NCI-H1048 (cell line): Measurements from ENCODE around the gene TMEM253.
A peak's percentile ranks its signal among the peaks of the same experiment; 100 is the strongest.

Source experiments
- DNase-seq: peaks from one replicate; lab custom pipeline; 2025; lab: John Stamatoyannopoulos, UW

Gene TMEM253

DNA sequence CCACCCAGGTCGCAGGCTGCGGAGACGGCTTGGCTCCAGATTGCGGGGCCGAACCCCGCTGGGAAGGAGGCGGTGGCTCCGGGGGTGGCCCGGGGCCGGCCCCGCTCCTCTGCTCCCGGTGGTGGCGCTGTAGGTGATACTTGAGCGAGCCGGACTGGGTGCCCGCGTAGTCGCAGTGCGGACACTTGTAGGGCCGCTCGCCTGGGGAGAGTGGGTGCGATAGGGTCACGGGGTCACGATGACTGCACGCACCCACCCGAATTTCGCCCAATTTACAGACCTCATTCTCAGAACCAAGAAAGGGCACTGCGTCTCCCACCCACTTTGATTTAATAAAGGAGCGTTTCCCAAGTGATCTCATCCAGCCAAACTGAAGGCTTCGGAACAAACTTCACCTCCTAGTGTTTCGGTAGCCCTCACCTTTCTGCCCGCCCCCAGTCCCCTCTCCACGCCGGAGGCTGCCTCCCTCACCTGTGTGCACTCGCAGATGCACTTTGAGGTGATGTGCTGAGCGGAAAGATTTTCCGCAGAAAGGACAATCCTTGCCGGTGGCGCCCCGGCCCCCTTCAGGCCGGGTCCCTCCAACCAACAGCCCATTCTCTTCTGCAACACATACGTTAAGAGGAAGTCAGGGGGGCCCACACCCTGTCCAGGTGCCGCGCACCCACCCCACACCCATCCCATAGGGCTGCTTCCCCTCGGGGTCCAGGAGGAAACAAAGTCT lies 9.8 kb upstream of the TMEM253 start:
- no peak for DNase-seq

DNA sequence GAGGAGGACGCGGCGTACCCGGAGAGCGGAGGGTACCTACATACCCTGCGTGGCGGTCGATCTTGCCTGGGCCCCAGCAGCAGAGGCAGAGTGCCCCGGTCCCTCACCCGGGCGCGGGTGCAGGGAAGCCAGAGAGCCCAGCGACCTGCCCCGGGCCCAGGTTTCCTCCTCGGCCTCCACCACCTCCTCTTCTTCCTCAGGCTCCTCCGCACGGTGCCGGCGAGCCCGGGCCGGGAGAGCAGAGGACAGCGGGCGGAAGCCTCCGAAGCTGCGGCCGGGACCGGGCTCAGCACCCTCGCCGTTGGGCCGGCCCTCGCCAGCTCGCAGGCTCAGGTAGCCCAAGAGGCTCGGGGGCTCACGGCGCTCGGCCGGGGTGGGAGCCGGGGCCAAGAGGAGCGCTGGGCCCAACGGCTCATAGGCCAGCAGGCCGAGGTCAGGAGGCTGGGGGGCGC lies 9.0 kb upstream of the TMEM253 start:
- no peak for DNase-seq

DNA sequence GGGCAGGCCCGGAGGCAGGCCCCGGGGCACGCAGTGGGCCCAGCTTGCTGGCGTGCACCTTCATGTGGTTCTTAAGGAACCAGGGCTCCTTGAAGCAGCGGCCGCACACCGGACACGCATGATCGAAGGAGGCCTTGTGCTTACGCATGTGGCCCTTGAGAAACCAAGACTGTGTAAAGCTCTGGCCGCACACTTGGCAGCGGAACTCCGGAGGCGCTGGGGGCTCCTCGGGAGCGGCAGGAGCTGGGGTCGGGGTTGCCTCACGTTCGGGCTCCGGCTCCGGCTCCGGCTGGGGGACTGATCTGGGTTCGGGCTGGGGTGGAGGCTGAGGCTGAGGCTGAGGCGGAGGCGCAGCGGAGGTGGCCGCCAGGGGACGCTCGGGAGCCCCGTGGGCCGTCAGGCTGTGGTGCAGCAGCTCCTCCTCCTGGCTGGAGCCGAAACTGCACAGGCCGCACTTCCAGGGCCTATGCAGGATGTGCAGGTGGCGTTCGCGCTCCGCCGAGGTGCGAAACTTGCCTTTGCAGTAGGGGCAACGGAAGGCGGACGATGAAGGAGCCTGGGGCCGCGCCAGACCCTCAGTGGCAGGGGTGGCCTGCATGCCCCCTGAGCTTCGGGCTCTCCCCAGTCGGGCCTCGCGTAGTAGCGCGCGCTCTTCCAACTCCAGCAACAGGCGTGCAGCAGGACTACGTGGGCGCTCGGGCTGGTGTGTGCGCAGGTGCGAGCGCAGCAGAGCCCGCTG lies 8.4 kb upstream of the TMEM253 start:
- peak; percentile 51 for DNase-seq

DNA sequence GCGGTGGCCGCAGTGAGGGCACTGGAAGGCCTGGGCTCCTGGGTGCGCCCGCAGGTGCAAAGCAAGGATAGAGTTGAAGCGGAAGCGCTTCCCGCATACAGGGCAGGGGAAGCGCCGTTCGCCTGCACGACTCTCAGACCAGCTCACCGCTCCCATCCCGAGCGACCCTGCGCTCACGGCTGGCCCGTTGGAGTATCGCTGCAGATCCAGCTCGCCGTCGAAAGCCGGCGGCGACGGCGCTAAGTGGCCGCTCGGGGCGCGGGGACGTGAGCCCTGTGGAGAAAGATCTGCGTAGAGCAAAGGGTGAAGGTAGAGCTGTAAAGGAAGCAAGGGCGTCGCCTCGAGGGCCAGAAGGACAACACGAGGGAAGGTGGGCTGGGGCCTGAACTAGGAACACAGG lies 7.8 kb upstream of the TMEM253 start:
- no peak for DNase-seq

DNA sequence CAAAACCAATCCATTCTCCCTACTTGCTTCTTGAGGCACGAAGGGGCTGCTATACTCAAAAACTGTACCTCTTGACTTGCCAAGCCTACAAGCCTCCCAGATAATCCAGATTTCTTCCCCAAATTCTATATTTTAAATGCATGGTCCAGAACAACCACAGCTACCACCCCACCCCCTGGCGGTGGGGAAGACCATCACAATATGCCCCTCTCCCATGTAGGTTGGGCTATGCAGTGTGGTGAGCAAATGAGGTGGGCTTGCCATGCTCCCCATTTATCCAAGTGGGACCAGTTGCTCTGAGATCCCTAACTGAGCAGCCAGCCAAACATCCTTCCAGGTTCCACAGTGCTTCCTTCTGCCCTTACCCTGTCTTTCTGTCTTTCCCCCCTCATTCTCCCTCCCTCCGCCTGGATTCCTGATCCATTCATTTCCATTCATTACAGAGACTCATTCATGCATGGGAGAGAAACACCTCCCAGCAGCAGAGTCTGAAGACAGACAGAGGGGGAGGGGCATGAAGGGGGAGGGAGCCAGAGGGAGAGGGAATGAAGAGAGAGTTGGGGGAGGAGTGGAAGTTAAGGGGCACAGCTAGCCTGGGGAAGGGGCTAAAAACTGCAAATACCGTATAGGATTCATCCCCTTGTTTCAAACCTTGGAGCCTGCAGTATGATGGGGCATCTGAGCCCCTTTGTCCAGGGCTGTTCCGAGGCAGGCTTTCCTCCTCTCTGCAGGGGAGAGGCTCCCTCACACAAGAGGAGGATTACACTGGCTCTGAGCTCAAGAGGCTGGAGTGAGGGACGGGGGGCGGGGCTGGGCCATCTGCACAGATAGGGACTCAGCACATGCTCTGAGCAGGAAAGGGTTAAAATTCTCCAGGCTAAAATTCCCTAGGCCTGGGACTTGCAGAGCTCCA lies 6.8 kb upstream of the TMEM253 start:
- DNase-seq, result no peak

DNA sequence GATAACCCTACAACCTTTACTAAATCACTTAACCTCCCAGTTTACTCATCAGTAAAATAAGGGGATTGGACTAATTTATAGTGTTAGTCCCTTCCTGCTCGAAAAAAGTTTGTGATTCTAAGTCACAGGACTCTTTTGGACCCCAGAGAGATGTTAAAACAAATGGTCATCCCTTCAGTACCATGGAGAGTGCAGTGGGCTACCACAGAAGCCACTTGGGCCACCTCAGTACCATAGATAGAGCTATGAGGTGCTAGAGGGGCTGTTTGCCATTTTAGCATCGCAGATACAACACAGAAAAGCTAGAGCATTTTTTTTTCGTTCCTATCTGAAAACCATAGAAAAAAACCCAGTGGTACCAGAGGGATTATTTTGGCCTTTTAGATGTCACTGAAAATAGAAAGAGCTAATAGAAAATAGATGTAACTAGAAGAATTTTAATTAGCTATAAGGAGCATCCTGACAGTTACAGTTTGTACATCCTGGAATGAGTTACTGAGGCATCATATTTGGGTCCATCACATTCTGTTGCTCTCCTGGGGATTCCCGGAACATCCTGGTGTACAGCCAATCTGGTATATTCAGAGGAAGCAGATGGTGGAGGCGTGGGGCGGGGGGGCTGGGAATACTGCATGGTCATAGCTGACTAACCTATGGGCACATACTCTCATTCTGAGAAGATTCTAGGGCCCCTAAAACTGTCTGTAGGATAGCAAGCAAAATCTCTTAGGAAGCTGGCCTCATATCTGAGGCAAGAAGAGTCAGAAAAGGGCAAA lies 5.2 kb upstream of the TMEM253 start:
- no peak for DNase-seq

DNA sequence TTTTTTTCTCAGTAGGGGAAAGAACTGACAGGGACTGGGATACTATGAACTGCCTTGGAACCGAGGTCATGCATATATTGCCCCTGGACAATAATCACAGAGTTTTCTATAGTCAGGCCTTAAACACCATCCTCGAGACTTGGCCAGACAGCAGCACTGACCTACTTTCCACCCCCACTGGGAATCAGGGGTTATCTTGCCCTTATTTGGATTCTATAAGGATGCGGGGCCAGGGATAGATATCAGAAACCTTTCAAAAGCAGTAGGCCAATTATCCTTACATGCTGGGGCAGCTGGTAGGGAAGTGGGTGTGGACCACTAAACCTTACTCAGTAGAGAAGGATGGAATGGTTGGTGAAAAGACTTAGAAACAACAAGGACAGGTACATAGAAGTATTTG lies 4.4 kb upstream of the TMEM253 start:
- DNase-seq, result no peak

DNA sequence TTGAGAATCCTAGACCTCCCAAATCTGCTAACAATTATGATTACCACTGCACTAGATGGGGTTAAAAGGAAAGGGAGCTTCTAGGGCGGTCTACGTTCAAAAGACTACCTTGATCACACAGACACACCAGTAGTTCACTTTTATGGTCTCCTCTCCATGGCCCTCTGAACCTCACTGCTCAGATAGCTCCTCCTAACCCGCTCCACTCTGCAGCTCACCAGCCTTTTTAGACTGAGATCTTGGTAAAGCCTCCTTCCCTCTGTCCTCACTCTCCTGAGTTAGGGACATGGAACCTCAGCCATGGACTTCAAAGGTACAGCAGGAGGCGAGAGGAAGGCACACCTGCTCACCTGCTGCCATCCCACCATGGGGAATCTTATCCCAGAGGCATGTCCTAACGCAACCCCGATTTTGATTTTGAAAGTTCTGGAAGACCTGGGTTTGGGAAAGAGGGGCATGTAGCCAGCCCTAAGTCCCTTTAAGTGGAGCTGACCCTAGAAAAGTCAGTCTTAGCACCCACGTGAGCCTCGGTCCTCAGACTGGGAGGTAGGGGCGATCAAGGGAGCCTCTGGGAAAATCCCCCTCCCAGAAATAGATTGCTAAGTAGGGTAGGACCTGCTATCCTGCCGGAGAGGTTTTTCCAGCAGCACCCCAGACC lies 3.8 kb upstream of the TMEM253 start:
- no peak for DNase-seq

DNA sequence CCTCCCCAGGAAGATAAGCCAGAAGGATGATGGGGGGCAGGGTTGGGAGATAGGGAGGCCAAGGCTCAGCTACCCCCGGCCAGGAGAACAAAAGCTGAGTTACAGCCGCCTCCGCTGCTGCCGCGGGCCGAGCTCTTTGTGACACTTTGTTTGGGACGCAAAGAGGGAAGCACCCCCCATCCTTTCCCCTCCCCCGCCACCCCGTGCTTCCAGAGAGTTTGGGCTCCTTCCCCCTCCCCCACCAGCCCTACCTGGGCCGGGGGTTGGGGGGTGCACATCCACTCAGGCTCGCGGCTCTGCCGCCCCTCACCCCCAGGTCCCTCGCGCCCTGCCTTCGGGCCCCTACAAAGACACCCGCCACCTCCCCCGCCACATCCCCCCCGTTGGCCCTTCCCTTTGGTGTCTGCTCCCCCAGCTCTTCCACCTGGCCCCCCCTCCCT lies 3.2 kb upstream of the TMEM253 start:
- no peak for DNase-seq

DNA sequence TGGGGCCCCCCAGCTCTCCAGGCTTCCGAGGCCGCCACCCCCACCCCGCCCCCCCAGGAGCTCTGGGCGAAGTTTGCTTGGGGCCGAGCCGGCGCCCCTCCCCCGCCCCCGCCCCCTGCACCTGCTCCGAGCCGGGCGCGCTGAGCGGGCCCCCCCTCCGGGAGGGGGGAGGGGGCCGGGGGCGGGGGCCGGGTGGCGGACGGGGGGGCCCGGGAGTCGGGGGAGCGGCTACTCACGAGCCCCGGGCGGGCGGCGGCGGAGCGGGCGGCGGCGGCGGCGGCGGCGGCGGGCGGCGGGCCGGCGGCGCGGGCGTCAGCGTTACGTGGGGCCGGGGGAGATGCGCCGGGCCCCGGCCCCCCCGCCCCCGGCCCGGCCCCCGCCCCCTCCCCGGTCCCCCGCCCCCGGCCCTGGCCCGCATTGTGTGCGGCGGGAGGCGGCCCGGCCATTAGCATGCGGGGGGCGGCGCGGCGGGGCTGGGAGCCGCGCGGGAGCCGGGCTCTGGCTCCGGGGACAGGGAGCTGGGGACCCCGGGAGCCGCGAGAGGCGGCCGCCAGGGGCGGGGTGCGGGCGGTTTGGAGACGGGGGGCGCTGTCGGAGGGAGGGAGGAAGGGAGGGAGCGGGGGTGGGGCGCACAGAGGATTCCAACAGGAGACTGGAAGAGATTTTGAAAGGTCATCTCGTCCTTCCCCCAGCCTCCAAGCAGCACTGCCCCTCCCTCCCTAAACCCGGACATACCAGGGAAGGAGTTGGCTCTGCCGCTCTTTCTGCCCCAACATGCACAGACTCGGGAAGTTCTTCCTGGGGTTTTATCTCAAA lies 2.6 kb upstream of the TMEM253 start, which contains the start of gene ZNF219:
Gene ZNF219 (minus strand): TSS at position 580 of the 816 bp plus-strand sequence. CDS start 5,064 bp downstream, outside the sequence.
- DNase-seq, result no peak

DNA sequence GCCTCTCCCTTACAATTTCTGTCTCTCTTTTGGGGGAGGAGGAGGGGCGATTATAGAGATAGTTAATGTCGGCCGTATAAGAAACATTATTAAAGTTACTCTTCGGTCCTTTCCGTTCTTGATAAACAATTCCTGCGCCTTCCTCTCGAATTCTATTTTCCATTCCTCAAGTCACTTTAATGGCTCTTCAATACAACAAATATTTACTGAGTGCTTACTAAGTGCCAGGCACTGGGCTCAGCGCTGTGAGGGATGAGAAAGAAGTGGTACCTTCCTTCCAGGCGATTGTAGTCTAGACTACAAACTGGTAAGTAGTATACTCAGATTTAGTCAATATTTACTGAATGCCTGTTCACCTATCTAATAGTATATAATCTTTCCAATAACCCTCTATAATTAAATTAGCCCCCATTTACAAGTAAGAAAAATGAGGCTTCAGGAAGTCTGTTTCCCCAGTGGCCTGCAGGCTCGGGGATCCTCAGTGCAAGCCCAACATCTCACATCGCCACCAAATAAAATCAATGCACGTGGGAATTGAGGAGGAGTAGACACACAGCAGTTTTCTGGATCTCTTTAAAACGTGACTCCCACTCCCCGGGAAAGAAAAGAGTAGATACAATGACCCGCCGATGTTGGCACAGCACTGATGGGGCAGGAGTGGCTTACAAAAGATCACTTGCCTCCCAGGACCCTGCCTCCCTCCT lies 1.8 kb upstream of the TMEM253 start:
- no peak for DNase-seq

DNA sequence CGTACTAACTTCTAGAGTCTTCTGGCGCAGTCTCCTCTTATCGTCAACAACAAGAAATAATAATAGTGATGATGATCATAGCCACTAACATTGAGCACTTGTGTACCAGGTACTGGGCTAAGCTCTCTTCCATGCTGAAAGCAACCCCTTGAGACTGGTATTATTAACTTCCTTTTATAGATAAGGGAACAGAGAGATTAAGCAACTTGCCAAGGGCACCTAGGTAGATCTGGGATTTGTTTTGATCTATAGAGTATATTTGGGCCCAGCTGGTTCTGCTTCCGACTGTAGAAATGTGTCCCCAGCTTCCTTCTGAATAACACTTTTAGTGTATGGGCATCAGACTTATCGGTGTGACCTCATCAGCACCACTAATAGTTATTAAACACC lies 1.3 kb upstream of the TMEM253 start:
- DNase-seq, result no peak

DNA sequence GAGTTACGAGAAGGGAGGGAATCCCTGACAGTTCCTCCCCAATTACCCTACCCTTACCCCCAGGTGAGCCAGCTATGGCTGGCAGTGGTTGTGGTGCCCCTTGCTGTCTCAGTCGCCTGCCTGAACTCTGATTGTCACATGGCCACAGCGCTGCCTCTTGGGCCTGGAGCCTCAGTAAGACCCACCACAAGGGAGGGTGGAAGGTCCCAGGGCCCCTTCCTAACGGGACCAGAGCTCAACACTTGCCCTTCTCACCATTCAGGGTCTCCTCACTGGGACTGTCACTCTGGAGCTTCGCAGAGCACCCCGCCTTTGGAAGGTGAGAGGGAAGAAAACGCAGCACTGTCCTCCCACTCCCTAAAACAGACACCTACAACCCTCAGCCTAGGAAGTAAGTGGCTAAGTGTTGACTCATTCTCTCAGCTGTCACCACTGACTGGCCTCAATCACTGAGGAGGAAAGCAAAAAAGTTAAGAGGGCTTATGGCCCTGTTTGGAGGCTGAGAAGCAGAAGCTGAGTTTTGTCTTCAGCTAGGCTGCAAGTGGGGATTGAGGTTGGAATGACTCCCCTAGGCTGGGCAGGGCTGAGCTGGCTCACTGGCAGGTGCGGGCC lies 1.0 kb downstream of the TMEM253 start:
- no peak for DNase-seq

DNA sequence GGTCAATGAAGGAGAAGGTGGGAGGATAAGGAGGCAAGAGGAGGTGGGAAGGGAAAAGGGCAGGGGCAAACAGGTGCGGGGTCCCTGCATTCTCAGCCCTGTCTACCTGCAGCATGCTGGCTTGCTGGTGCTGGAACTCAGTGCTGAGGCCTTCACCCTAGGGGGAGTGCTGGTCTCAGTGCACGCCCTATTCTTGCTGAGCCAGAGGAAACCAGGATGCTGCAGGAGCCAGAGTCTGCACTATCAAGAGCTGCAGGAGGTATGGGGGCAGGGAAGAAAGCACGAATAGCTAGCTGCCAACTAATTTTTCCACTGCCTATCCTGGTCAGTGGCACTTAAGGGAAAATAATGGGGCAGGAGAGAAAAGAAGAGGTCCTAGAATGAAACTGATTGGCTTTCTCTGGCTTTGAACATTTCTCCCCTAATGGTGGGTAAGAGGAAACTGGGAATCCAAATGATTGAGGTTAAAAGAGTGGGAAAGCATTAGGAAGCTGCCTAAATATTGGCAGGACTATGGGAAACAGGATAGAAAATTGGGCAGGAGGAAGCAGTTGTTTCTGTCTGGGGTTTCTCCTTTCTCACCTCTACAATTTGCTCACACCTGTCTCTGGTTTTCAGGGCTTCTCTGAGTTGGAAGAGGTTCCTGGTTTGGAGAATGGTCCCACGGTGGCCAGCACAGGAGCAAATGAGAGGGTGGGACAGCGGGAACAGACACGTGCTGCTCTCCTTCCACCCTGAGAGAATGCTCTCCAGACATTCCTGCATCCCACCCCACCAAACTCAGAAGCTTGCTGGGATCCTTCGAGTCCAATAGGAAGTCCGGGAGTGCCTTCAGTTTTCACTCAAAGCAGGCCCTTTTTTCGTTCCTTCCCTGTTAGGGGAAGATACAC lies 1.9 kb downstream of the TMEM253 start:
- DNase-seq, result no peak

DNA sequence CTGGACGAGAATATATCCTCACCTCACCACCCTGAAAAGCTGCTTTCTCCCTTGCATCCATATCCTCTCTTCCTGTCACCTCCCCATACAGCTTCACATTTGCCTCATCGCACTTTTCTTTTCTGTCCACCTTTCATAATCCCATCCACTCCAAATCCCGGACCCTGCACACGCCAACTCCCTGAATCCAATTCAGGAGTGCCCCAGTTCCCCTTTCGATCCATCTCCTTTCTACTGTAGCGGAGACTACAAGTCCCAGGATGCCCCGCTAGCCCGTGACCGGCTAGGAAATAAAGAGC lies 2.5 kb downstream of the TMEM253 start:
- DNase-seq, result no peak

DNA sequence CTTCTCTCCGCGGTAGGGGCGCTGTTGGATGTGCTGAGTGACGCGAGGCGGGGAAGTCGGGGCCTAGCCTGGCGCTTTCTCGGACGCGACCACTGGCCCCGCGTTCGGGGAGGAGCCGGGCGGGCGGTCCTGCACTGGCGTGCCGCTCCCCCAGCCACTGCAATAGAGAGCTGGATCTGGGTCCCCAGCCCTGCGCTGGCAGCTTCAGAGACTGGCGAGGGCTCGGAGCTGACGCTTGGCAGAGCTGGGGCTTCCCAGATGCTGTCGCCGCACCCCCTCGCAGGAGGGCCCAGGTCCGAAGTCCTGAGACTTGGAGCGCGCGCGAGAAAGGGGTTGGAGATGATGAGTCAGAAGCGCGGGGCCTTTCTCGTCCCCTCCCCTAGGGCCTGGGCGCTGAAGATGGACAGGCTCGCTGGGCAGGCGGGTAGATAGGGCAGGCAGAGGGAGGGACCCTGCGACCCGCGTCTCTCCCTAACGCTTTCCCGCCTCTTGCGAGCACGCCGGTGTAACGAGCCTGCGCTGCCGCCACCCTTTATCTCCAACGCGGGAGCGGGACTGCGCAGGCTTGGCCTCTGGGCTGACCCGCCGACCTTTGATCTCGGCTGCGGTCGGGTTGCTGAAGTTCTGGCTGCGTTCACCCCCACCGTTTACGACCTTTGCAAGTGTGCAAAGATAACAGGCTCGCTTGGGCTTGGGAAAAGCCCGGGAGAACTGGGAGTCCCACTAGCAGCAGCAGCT lies 3.0 kb downstream of the TMEM253 start:
- DNase-seq, result peak; percentile 90

DNA sequence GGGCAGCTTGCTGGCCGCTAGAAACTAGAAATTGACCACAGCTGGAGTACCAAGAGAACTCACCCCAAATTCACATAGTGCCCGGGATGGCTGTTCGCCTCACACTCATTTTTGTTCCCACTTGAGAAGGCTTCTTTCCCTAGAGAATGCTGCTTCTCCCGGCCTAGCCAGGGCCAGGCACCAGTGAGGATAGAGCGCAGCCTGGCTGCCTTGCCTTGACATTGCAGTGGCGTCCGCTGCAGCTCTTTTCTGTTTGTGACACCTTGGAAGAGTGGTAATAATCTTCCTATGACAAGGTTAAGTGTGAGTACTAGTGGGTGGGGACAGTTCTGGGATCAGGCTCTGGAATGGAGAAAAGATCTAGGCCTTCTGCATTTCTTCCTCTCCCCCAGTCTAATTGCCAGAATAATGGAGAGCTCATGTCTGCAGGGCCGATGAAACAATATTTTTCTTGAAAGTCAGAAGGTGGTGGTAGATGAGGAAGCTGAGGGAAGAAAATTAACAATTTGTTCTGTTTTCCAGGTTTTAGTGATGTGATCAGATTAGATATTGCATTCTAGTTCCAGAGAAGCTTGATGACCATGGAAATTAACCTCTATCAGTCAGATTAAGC lies 3.7 kb downstream of the TMEM253 start:
- peak; percentile 72 for DNase-seq
